Colonic mucosa (tissue), 4 donors: ENCODE results near the gene ATP4A. TPM values are rescaled to one million over a fixed set of nuclear protein-coding genes. Genes with fewer than 3 reads are reported as not detected.

ENCODE experiments used
- DNase-seq: peaks from one replicate; pipeline ENCODE4 v3.0.0-alpha.2; 2020
- H3K27ac ChIP-seq: fragments of 200-600 bp; one replicate; pipeline ENCODE4 v1.8.0; 2021
- H3K27me3 ChIP-seq: fragments of 200-600 bp; one replicate; pipeline ENCODE4 v1.8.0; 2021
- H3K36me3 ChIP-seq: fragments of 200-600 bp; one replicate; pipeline ENCODE4 v1.8.0; 2021
- H3K4me1 ChIP-seq: fragments of 200-600 bp; one replicate; pipeline ENCODE4 v1.8.0; 2021; ENCODE audit warnings: mild to moderate bottlenecking
- H3K4me3 ChIP-seq: fragments of 200-600 bp; one replicate; pipeline ENCODE4 v1.8.0; 2021
- H3K9ac ChIP-seq, 2 donors: one replicate each; pipeline ENCODE4 v1.7.0; 2013; ENCODE audit warnings: control low read depth in 2 of 2, low read depth in 2 of 2, low read length in 2 of 2
- H3K9me3 ChIP-seq: fragments of 200-600 bp; one replicate; pipeline ENCODE4 v1.8.0; 2021
- intact Hi-C: fragments of 100-400 bp; cut with DNase I; formaldehyde crosslinking; loops from one replicate; pipeline ENCODE4 v1.14.1; 2022
- total RNA-seq, 2 donors: library from RNA; stranded (reverse); fragmentation: NEBNext Ultra II Directional in 1 of 2; extraction: Animal tissue kit (Norgen Biotek cat#: 25700) in 1 of 2; gene quantifications; one replicate each; pipeline ENCODE4 v1.2.1, GENCODE V29; 2021
- TF ChIP-seq, protein P1 (sequence below): fragments of 200-600 bp; IDR thresholded peaks from one replicate; pipeline ENCODE4 v1.8.0; 2022; ENCODE audit warnings: antibody characterized with exemption, mild to moderate bottlenecking
- donor health status: healthy.
- donor health status: DM: no; HTN: no; CAD: no.
- donor health status: DM: no; HTN: no; CAD: no.

ATP4A gene
- total RNA-seq, 2 donors from 2014 or later, result not detected

DNA sequence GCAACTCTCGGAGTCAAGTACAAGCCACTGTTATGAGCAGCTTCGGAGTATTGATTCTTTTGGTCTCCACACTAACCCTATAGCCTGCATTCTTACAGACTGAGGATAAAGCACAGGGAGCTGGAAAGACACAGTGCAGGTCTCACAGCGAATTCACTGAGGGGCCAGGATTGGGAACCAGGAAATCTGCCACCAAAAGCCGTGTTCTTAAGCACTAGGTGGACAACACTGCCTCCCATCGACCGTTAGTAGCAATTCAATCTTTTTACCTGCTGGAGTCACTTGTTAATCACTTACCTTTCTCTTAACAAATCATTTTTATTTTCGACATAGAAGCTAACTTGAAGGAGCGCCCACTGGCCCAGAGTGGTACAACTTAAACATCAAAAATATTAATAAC is 28.8 kb upstream of the ATP4A start:
- no peaks in the 10 kb centered on the region for H3K36me3 ChIP-seq
- no peak overlapping the region for H3K9ac ChIP-seq
- DNase-seq, result no peak
- intact Hi-C loops, result no loop called here
- H3K9me3 ChIP-seq, result no peaks in the 10 kb centered on the region
- TF ChIP-seq, protein P1, sequence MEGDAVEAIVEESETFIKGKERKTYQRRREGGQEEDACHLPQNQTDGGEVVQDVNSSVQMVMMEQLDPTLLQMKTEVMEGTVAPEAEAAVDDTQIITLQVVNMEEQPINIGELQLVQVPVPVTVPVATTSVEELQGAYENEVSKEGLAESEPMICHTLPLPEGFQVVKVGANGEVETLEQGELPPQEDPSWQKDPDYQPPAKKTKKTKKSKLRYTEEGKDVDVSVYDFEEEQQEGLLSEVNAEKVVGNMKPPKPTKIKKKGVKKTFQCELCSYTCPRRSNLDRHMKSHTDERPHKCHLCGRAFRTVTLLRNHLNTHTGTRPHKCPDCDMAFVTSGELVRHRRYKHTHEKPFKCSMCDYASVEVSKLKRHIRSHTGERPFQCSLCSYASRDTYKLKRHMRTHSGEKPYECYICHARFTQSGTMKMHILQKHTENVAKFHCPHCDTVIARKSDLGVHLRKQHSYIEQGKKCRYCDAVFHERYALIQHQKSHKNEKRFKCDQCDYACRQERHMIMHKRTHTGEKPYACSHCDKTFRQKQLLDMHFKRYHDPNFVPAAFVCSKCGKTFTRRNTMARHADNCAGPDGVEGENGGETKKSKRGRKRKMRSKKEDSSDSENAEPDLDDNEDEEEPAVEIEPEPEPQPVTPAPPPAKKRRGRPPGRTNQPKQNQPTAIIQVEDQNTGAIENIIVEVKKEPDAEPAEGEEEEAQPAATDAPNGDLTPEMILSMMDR, result peak; percentile 43
- H3K27ac ChIP-seq, result no peak overlapping the region
- H3K4me3 ChIP-seq, result no peak overlapping the region
- H3K27me3 ChIP-seq, result no peaks in the 10 kb centered on the region
- H3K4me1 ChIP-seq, result no peaks in the 10 kb centered on the region

DNA sequence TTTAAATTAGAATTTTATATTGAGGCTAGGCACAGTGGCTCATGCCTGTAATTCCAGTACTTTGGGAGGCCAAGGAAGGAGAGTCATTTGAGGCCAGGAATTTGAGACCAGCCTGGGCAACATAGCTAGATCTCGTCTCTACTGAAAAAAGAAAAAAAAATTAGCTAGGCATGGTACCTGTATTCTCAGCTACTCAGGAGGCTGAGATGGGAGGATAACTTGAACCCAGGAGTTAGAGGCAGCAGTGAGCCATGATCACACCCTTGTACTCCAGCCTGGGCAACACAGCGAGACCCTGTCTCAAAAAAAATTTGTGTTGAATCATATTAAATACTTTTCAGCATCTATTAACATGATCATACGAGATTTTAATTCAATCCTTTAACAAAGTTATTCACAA is 27.4 kb upstream of the ATP4A start:
- Histone ChIP-seq H3K4me1 (no peaks in the 10 kb centered on the region), H3K27me3 (no peaks in the 10 kb centered on the region), H3K9ac (no peak overlapping the region), H3K36me3 (no peaks in the 10 kb centered on the region), H3K27ac (no peak overlapping the region), H3K4me3 (no peak overlapping the region), H3K9me3 (no peaks in the 10 kb centered on the region)
- intact Hi-C loops, result no loop called here
- DNase-seq, result no peak
- TF ChIP-seq, protein P1, result no peak

DNA sequence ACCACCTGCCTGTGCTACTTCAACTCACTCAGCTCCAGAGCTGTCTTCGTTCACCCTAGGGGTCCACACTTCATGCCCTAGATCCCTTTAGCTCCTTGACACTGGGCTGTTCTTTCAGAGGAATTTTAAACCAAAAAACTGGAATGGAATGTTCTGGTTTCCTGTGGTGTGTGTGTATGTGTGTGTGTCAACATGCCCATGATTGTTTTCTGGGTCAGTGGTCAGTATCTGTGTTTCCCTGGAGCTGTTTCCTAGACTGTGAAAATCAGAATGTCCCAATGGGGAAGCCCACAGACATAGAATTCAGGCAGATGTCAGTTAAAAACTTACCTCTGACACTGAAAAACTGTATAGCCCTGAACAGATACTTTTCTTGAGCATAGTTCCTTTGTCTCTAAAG is 23.9 kb upstream of the ATP4A start:
- Histone ChIP-seq H3K4me3 (no peak overlapping the region), H3K9ac (no peak overlapping the region), H3K27ac (no peak overlapping the region), H3K9me3 (no peaks in the 10 kb centered on the region), H3K27me3 (no peaks in the 10 kb centered on the region), H3K36me3 (no peaks in the 10 kb centered on the region), H3K4me1 (no peaks in the 10 kb centered on the region)
- DNase-seq, result no peak
- intact Hi-C loops, result no loop called here
- TF ChIP-seq, protein P1, result no peak

DNA sequence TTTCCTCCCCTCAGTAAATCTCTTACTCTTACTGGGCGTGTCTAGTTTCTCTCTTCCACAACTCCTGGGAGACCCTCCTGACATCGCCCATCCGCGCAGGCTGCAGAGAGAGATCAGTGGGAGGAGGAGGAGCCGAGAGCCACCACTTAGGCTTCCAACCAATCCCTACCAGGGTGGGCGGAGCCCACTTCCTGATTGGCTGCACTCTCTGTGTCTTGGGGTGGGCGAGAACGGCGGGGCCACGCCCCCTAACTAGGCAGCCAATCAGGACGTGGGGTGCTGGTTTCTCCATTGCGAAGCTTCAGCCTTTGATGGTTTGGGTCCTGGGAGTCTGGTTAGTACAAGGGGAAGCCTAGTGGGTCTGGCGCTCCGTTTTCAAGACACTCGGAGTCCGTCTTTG is 22.4 kb upstream of the ATP4A start, which contains the start of gene PMIS2:
PMIS2 (plus strand) TSS at position 326 of the 400 bp plus-strand sequence. CDS start 87 bp downstream, outside the sequence.
- Histone ChIP-seq H3K9me3 (no peaks in the 10 kb centered on the region), H3K27ac (no peak within 1 kb of the TSS), H3K4me1 (no peaks in the 10 kb centered on the region), H3K4me3 (no peak within 1 kb of the TSS), H3K36me3 (no peaks in the 10 kb centered on the region), H3K9ac (no peak within 1 kb of the TSS), H3K27me3 (no peaks in the 10 kb centered on the region)
- no peak for DNase-seq
- TF ChIP-seq, protein P1, result no peak
- intact Hi-C loops, result no loop called here

DNA sequence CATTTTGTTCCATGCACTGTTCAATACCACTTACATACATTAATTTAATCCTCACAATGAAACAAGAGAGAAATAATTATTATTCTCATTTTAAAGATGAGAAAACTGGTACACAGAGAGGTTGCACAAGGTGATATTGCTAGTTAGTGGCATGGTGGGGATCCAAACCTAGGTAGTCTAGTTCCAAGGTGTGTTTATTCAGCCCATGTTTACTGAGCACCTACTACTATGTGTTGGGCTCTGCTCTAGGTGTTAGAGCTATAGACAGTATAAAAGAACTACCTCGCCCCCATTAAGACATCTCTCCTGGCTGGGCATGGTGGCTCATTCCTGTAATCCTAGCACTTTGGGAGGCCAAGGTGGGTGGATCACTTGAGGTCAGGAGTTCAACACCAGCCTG is 19.3 kb upstream of the ATP4A start:
- intact Hi-C loops, result no loop called here
- H3K4me1 ChIP-seq, result no peaks in the 10 kb centered on the region
- no peak overlapping the region for H3K4me3 ChIP-seq
- no peak for DNase-seq
- TF ChIP-seq, protein P1, result no peak
- H3K9ac ChIP-seq, result no peak overlapping the region
- H3K27me3 ChIP-seq, result no peaks in the 10 kb centered on the region
- no peaks in the 10 kb centered on the region for H3K9me3 ChIP-seq
- H3K36me3 ChIP-seq, result no peaks in the 10 kb centered on the region
- no peak overlapping the region for H3K27ac ChIP-seq

DNA sequence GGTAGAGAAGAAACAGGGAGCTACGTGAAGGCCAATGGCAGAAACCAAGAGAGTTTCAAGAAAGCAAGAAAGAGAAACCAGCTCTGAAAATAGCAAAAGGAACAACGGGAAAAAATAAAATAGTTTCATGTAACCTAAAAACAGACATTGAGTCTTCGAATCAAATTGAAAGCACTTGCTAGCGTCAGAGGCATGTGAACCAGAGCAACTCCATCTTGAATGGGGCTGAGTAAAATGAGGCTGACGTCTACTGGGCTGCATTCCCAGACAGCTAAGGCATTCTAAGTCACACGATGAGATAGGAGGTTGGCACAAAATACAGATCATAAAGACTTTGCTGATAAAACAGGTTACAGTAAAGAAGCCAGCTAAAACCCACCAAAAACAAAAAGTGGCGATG is 15.2 kb upstream of the ATP4A start:
- Histone ChIP-seq H3K36me3 (no peaks in the 10 kb centered on the region), H3K4me3 (no peak overlapping the region), H3K9ac (no peak overlapping the region), H3K27ac (no peak overlapping the region), H3K9me3 (no peaks in the 10 kb centered on the region), H3K27me3 (no peaks in the 10 kb centered on the region), H3K4me1 (no peaks in the 10 kb centered on the region)
- intact Hi-C loops, result no loop called here
- TF ChIP-seq, protein P1, result no peak
- no peak for DNase-seq
